Renal pelvis (tissue), 4 donors: ENCODE results near the gene CREBRF. TPM values are rescaled to one million over a fixed set of nuclear protein-coding genes. Genes with fewer than 3 reads are reported as not detected.
"Not testable (repeated sequence)": the region's sequence is repeated elsewhere in the genome, so short reads cannot be mapped to it uniquely, and the experiment has no call there.

Experiments
- DNase-seq: peaks from one replicate; pipeline ENCODE4 v3.0.0-alpha.2; 2013
- polyA plus RNA-seq, 3 donors: library from polyadenylated mRNA; unstranded; fragments of 120-200 nt; gene quantifications; one replicate each; pipeline ENCODE4 v1.2.1, GENCODE V29; 2013; ENCODE audit not compliant: insufficient read length in 3 of 3

CREBRF gene
- polyA plus RNA-seq, 3 donors: 17.6 to 25.4 (median 19.7) TPM

- no peak for DNase-seq
These were observed 19.1 kb downstream of the CREBRF start for GRCh38 chr5:173075137-173075843.

GRCh38 chr5:173075970-173076369, 19.8 kb downstream of the CREBRF start:
- DNase-seq: no peak

- DNase-seq: not testable (repeated sequence)
These were observed 20.3 kb downstream of the CREBRF start for GRCh38 chr5:173076471-173076870.

- DNase-seq: no peak
These were observed 22.7 kb downstream of the CREBRF start for GRCh38 chr5:173078878-173079277.

- DNase-seq: no peak
These were observed 33.4 kb downstream of the CREBRF start for GRCh38 chr5:173089581-173089980.

GRCh38 chr5:173090639-173091038, 34.5 kb downstream of the CREBRF start:
- no peak for DNase-seq

- no peak for DNase-seq
These were observed 35.8 kb downstream of the CREBRF start for GRCh38 chr5:173091981-173092380.

GRCh38 chr5:173093606-173094005, 37.5 kb downstream of the CREBRF start:
- DNase-seq: no peak

GRCh38 chr5:173094012-173094661, 38.0 kb downstream of the CREBRF start:
- no peak for DNase-seq

GRCh38 chr5:173098787-173099186, 42.6 kb downstream of the CREBRF start:
- DNase-seq: no peak

- DNase-seq: no peak
These were observed 43.3 kb downstream of the CREBRF start for GRCh38 chr5:173099461-173099860.

- DNase-seq: no peak
These were observed 45.1 kb downstream of the CREBRF start for GRCh38 chr5:173101245-173101644.

- no peak for DNase-seq
These were observed 47.3 kb downstream of the CREBRF start for GRCh38 chr5:173103411-173103810.

GRCh38 chr5:173108914-173109313, 52.8 kb downstream of the CREBRF start:
- no peak for DNase-seq

- DNase-seq: no peak
These were observed 58.4 kb downstream of the CREBRF start for GRCh38 chr5:173114536-173114935.

- DNase-seq: no peak
These were observed 63.6 kb downstream of the CREBRF start for GRCh38 chr5:173119719-173120118.

- DNase-seq: no peak
These were observed 67.3 kb downstream of the CREBRF start for GRCh38 chr5:173123416-173123815.

- DNase-seq: not testable (repeated sequence)
These were observed 76.0 kb downstream of the CREBRF start for GRCh38 chr5:173132166-173132565.

GRCh38 chr5:173138707-173139106, 82.6 kb downstream of the CREBRF start:
- DNase-seq: no peak

GRCh38 chr5:173139631-173140030, 83.5 kb downstream of the CREBRF start:
- DNase-seq: no peak

- DNase-seq: no peak
These were observed 84.6 kb downstream of the CREBRF start for GRCh38 chr5:173140769-173141168.

GRCh38 chr5:173143567-173143966, 87.4 kb downstream of the CREBRF start:
- DNase-seq: no peak
